NCI-H69 (cell line): ENCODE measurements around the gene LHFPL3.
"Not testable (repeated sequence)": the region's sequence is repeated elsewhere in the genome, so short reads cannot be mapped to it uniquely, and the experiment has no call there.

ENCODE experiments used
- DNase-seq: peaks from one replicate; lab custom pipeline; 2025; lab: John Stamatoyannopoulos, UW

LHFPL3 gene

GRCh38 chr7:104328296-104328969 lies at the start of gene LHFPL3:
Gene LHFPL3, plus strand, starts transcription at chr7:104328603.
- peak; percentile 83 for DNase-seq

GRCh38 chr7:104281685-104282084 lies 46.7 kb upstream of the LHFPL3 start:
- DNase-seq = not testable (repeated sequence)

- no peak for DNase-seq
These were observed 41.6 kb upstream of the LHFPL3 start for GRCh38 chr7:104286839-104287238.

- no peak for DNase-seq
These were observed 40.3 kb upstream of the LHFPL3 start for GRCh38 chr7:104288137-104288536.

GRCh38 chr7:104294291-104294690 lies 34.1 kb upstream of the LHFPL3 start:
- no peak for DNase-seq

GRCh38 chr7:104296266-104296665 lies 32.1 kb upstream of the LHFPL3 start:
- DNase-seq = no peak

GRCh38 chr7:104296900-104297299 lies 31.5 kb upstream of the LHFPL3 start:
- DNase-seq = no peak

GRCh38 chr7:104299323-104299722 lies 29.1 kb upstream of the LHFPL3 start:
- DNase-seq = no peak

- no peak for DNase-seq
These were observed 28.6 kb upstream of the LHFPL3 start for GRCh38 chr7:104299777-104300176.

- no peak for DNase-seq
These were observed 21.6 kb upstream of the LHFPL3 start for GRCh38 chr7:104306793-104307192.

GRCh38 chr7:104317948-104318629 lies 10.3 kb upstream of the LHFPL3 start:
- DNase-seq = no peak

- DNase-seq = peak; percentile 70
These were observed 869 bp upstream of the LHFPL3 start for GRCh38 chr7:104327534-104327933.

GRCh38 chr7:104327938-104328295 lies 486 bp upstream of the LHFPL3 start:
- DNase-seq = peak; percentile 60

GRCh38 chr7:104328970-104329825 lies 795 bp downstream of the LHFPL3 start:
- DNase-seq = peak; percentile 70

- DNase-seq = peak; percentile 48
These were observed 13.1 kb downstream of the LHFPL3 start for GRCh38 chr7:104341546-104341945.

- DNase-seq = no peak
These were observed 24.3 kb downstream of the LHFPL3 start for GRCh38 chr7:104352736-104353135.

- no peak for DNase-seq
These were observed 28.8 kb downstream of the LHFPL3 start for GRCh38 chr7:104357166-104357565.

GRCh38 chr7:104358446-104359132 lies 30.2 kb downstream of the LHFPL3 start:
- no peak for DNase-seq

GRCh38 chr7:104362756-104363155 lies 34.4 kb downstream of the LHFPL3 start:
- no peak for DNase-seq

- no peak for DNase-seq
These were observed 35.0 kb downstream of the LHFPL3 start for GRCh38 chr7:104363355-104363754.

- DNase-seq = no peak
These were observed 38.0 kb downstream of the LHFPL3 start for GRCh38 chr7:104366390-104366789.

GRCh38 chr7:104367926-104368325 lies 39.5 kb downstream of the LHFPL3 start:
- no peak for DNase-seq
